Spleen (tissue), 11 donors: ENCODE results near the gene SRP14. TPM values are rescaled to one million over a fixed set of nuclear protein-coding genes. Genes with fewer than 3 reads are reported as not detected.

Experiments used
- DNase-seq: peaks from one replicate; pipeline ENCODE4 v3.0.0-alpha.2; 2020
- H3K27ac ChIP-seq, 8 donors: fragments of 200-600 bp; sonication (generic) in 7 of 8; 1 replicate in 4 of 8; 2 replicates in 4 of 8; pipeline versions ENCODE4 v1.5.0 to v1.8.0; 2016 to 2021; ENCODE audit warnings: inconsistent platforms in 4 of 8, mild to moderate bottlenecking in 4 of 8, moderate library complexity in 1 of 8
- H3K27me3 ChIP-seq, 7 donors: fragments of 200-600 bp; sonication (generic) in 6 of 7; replicated peaks in 1 of 7; 1 replicate in 4 of 7; 2 replicates in 3 of 7; pipeline versions ENCODE4 v1.5.0 to v1.8.0; 2016 to 2021; ENCODE audit warnings: inconsistent platforms in 3 of 7, mild to moderate bottlenecking in 1 of 7
- H3K36me3 ChIP-seq, 6 donors: fragments of 200-600 bp; sonication (generic) in 5 of 6; 1 replicate in 4 of 6; 2 replicates in 2 of 6; pipeline versions ENCODE4 v1.5.0 to v1.8.0; 2016 to 2021; ENCODE audit warnings: inconsistent platforms in 2 of 6
- H3K4me1 ChIP-seq, 6 donors: fragments of 200-600 bp; sonication (generic) in 5 of 6; 1 replicate in 3 of 6; 2 replicates in 3 of 6; pipeline versions ENCODE4 v1.5.0 to v1.8.0; 2016 to 2021; ENCODE audit warnings: inconsistent platforms in 3 of 6
- H3K4me3 ChIP-seq, 8 donors: fragments of 200-600 bp; sonication (generic) in 7 of 8; 1 replicate in 4 of 8; 2 replicates in 4 of 8; pipeline versions ENCODE4 v1.5.0 to v1.8.0; 2016 to 2021; ENCODE audit warnings: inconsistent platforms in 4 of 8, mild to moderate bottlenecking in 4 of 8, moderate library complexity in 2 of 8
- H3K9me3 ChIP-seq, 8 donors: fragments of 200-600 bp; sonication (generic) in 7 of 8; 1 replicate in 4 of 8; 2 replicates in 4 of 8; pipeline versions ENCODE4 v1.5.0 to v1.8.0; 2016 to 2021; ENCODE audit warnings: inconsistent platforms in 4 of 8
- POLR2A ChIP-seq, 3 donors: fragments of 450-650 bp; IDR thresholded peaks; one replicate each; pipeline ENCODE4 v1.5.1; 2017; ENCODE audit warnings: antibody characterized with exemption in 3 of 3, mild to moderate bottlenecking in 1 of 3
- POLR2AphosphoS5 ChIP-seq, 3 donors: sonication (generic); formaldehyde crosslinking; IDR thresholded peaks; one replicate each; pipeline ENCODE4 v1.5.1; 2017; ENCODE audit warnings: antibody characterized with exemption in 3 of 3
- WGBS, 5 donors: extraction: QIAGEN DNeasy Blood & Tissue Kit in 3 of 5; methylation state at CpG; one replicate each; pipeline versions ENCODE4 v1.1.5 to v1.1.7; 2013 to 2018; 5-methylcytosine and 5-hydroxymethylcytosine counted together
- intact Hi-C: fragments of 100-400 bp; cut with DNase I; formaldehyde crosslinking; loops from one replicate; pipeline ENCODE4 v1.15.0; 2023; ENCODE audit warnings: low total_unique reads
- polyA plus RNA-seq, 3 donors: library from polyadenylated mRNA; stranded (reverse); fragments of 200-250 nt; gene quantifications; one replicate each; pipeline ENCODE4 v1.2.1, GENCODE V29; 2013
- total RNA-seq, 7 donors: library from RNA; depleted of rRNA in 3 of 7; stranded (reverse); fragments of >200 nt in 3 of 7; fragmentation: NEBNext Ultra II Directional in 4 of 7; extraction: Animal tissue kit (Norgen Biotek cat#: 25700) in 4 of 7; gene quantifications; one replicate each; pipeline versions ENCODE4 v1.1.0 to v1.2.1, GENCODE V29; 2016 to 2021
- TF ChIP-seq, protein P1 (sequence below), 11 experiments: fragments of 200-600 bp in 7 of 11; fragments of 450-650 bp in 4 of 11; sonication (generic) in 4 of 11; IDR thresholded peaks in 8 of 11; conservative IDR thresholded peaks in 3 of 11; 1 replicate in 7 of 11; 2 replicates in 4 of 11; pipeline versions ENCODE4 v1.4.0 to v1.8.0; 2016 to 2021; ENCODE audit warnings: antibody characterized with exemption in 11 of 11, inconsistent platforms in 4 of 11, mild to moderate bottlenecking in 1 of 11
- donor health status: healthy with polysubstance abuse.
- donor health status: DM: no; HTN: no; CAD: no; lungs with moderate emphysema.
- donor health status: DM: no; HTN: no; CAD: no.
- donor health status: Bipolar disorder and iron deficiency.
- donor health status: healthy.
- donor health status: DM: no; HTN: no; CAD: no.
- donor health status: DM: yes; HTN: yes; CAD: no.

Gene SRP14
- total and polyA plus RNA-seq, 10 donors, result 109 to 356 (median 185) TPM

DNA sequence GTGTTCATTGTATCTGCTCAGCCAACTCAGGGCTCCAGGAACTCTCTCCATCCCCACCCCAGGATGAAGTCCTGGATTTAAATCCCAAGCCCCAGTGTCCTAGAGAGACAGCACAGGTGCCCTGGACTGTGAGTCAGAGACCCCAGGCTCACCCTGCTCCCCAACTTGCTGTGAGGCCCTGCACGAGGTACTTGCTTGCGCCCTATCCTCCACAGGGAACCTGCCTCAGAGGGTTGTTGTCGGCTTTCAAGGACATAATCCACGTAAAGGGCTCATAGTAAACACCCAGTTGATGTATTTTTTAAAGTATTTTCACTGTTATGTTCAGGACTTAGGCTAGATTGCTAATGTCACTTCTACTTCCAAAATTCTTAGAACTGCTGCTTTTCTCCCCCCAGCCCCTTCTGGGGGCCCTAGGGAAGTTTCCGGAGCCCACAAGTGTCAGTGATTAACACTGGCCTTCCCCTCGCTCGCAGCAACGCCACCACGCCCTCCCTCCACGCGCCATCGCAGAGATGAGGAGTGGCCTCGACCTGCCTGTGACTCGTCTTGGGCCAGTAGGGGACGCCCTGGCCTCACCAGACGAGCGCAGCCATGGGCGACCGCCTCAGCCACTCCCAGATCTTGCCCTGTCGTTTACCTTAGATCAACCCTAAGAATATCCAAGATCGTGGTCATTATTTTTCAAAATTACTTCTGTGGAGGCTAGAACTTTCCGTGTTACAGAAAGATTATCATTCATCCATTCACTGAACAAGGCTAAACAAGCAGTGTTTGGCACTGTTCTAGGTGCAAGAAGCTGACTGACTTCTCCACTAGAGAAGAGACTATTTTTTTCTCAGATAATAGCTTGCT is 6.0 kb upstream of the SRP14 start:
- intact Hi-C loops, result loop anchor here (2.0 to 5.0 kb wide), 3 partner anchors 57 to 232 kb away; no protein-coding TSS in a partner anchor
- 2 to 5% (median 4%) methylated on average over 22 of the region's 22 CpGs for WGBS, 5 donors
- Histone ChIP-seq H3K9me3 (no peaks in the 10 kb centered on the region), H3K36me3 (no peaks in the 10 kb centered on the region), H3K4me3 (peak overlapping the region in 2 of 8 donors; percentile 4 to 29), H3K27me3 (no peaks in the 10 kb centered on the region), H3K27ac (peak overlapping the region; percentile 10 to 88 (median 56)), H3K4me1 (peaks cover 37 to 72% (median 65%) of the 10 kb centered on the region in 6 donors)
- TF ChIP-seq POLR2AphosphoS5 (IDR thresholded peaks at IDR 0.05) (peak; percentile 77 to 85 (median 81)), POLR2A (IDR thresholded peaks at IDR 0.05) (no peak)
- TF ChIP-seq, protein P1, sequence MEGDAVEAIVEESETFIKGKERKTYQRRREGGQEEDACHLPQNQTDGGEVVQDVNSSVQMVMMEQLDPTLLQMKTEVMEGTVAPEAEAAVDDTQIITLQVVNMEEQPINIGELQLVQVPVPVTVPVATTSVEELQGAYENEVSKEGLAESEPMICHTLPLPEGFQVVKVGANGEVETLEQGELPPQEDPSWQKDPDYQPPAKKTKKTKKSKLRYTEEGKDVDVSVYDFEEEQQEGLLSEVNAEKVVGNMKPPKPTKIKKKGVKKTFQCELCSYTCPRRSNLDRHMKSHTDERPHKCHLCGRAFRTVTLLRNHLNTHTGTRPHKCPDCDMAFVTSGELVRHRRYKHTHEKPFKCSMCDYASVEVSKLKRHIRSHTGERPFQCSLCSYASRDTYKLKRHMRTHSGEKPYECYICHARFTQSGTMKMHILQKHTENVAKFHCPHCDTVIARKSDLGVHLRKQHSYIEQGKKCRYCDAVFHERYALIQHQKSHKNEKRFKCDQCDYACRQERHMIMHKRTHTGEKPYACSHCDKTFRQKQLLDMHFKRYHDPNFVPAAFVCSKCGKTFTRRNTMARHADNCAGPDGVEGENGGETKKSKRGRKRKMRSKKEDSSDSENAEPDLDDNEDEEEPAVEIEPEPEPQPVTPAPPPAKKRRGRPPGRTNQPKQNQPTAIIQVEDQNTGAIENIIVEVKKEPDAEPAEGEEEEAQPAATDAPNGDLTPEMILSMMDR (IDR thresholded peaks at IDR 0.05 in 8 of 11, conservative IDR thresholded peaks at IDR 0.05 in 3 of 11), result peak; percentile 81 to 96 (median 92)
- DNase-seq, result peak; percentile 97

DNA sequence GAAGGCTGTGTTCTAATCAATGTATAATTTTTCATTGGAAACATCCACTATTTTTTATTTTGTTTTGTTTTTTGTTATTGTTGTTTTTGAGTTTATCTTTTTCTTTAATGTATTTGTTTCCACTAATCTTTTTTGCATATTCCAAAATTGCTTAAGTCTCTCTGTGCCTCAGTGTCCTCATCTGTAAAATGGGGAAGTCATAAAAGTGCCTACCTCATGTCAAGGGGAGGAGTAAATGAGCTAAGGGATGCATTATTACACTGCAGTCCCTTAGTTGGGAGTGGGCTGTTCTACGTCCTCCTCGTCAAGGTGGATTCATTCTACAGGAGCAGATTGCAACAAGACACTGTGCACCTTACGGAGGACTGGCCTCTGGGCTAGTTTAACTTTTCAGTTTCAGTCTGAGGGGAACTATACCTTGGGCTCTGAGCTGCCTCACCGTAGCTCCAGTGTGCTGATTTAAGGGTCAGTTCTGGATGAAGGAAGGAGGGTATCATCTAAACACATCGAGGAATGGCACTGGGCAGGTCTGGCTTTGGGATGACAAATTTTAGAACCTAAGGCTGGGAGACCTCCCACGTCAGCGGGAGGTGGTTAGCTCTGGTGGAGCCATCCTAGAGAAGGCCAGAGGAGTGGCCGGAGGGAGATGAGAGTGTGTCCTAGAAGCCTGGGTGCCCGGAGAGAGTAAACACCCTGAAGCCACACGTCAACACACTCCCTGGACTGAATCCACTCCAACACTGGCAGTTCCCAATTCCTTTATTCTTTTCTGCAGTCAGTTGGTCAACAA is 5.1 kb upstream of the SRP14 start:
- TF ChIP-seq POLR2A (IDR thresholded peaks at IDR 0.05) (no peak), POLR2AphosphoS5 (IDR thresholded peaks at IDR 0.05) (no peak)
- TF ChIP-seq, protein P1 (IDR thresholded peaks at IDR 0.05 in 8 of 11, conservative IDR thresholded peaks at IDR 0.05 in 3 of 11), result no peak
- WGBS, 5 donors, result 81 to 89% (median 87%) methylated on average over 10 of the region's 10 CpGs
- Histone ChIP-seq H3K4me3 (no peak overlapping the region), H3K27ac (peak overlapping the region in 5 of 8 donors; percentile 51 to 88 (median 82)), H3K27me3 (no peaks in the 10 kb centered on the region), H3K36me3 (no peaks in the 10 kb centered on the region), H3K4me1 (peaks cover 40 to 71% (median 61%) of the 10 kb centered on the region in 6 donors), H3K9me3 (no peaks in the 10 kb centered on the region)
- peak; percentile 56 for DNase-seq
- intact Hi-C loops, result loop anchor here (2.0 kb wide), 1 partner anchor 173 kb away; no protein-coding TSS in a partner anchor

DNA sequence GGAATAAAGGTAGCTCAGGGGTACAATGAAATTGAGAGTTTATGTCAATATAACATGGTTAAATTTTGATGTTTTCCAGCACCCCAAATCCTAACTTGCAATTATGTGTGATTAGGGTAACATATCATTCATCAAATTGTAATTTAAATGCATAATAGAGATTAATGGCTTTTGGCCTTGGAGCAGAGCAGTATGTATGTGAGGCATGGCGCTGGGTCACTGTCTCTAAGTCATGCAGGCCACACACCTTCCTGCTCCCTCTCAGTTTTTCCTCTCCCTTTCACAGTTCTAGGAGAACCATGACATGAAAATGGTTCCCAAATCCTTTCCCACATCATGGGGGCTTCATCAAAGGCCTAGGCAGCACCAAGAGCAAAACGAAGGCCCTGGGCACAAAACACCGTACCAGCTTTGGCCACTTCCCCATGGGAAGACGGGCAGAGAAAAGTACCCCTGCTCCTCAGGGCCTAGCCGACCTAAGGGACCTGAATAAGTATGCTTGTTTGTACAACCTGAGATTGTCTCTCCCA is 3.9 kb upstream of the SRP14 start:
- Histone ChIP-seq H3K27ac (no peak overlapping the region), H3K4me1 (peaks cover 31 to 66% (median 54%) of the 10 kb centered on the region in 6 donors), H3K9me3 (no peaks in the 10 kb centered on the region), H3K36me3 (peaks cover 0 to under 1% (median 0%) of the 10 kb centered on the region in 6 donors), H3K4me3 (no peak overlapping the region), H3K27me3 (no peaks in the 10 kb centered on the region)
- DNase-seq, result peak; percentile 43
- TF ChIP-seq, protein P1 (IDR thresholded peaks at IDR 0.05 in 8 of 11, conservative IDR thresholded peaks at IDR 0.05 in 3 of 11), result no peak
- TF ChIP-seq POLR2A (IDR thresholded peaks at IDR 0.05) (no peak), POLR2AphosphoS5 (IDR thresholded peaks at IDR 0.05) (no peak)
- intact Hi-C loops, result no loop called here
- 83 to 95% (median 90%) methylated on average over 5 of the region's 5 CpGs for WGBS, 5 donors
